HG02759 (cell line): ENCODE results near the gene HMGXB3.
A peak's percentile ranks its signal among the peaks of the same experiment; 100 is the strongest.

Experiments used
- ATAC-seq: cut with Tn5 transposase; IDR thresholded peaks from one replicate; pipeline ENCODE4 v1.9.1; 2021; ENCODE audit warnings: mild to moderate bottlenecking, moderate library complexity; ENCODE audit not compliant: unreplicated experiment

The HMGXB3 gene

DNA sequence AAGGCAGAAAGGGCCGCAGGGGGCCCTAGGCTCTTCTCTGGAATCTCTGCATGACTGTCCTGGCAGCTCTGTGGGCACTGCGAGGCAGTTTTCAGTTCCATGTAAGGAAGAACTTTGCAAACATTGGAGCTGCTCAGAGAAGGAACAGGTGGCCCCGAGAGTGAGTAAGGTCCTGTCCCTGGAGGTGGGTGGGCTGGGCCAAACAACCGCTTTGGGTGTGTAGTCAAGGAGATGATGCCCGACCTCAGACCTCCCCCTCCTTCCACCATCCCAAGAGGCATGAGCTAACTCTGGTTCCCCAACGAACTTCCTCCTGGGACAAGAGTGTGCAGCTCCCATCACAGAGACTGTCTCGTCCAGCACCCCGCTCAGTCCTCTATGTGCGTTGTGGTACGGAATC, 65.3 kb downstream of the HMGXB3 start:
- no peak for ATAC-seq

DNA sequence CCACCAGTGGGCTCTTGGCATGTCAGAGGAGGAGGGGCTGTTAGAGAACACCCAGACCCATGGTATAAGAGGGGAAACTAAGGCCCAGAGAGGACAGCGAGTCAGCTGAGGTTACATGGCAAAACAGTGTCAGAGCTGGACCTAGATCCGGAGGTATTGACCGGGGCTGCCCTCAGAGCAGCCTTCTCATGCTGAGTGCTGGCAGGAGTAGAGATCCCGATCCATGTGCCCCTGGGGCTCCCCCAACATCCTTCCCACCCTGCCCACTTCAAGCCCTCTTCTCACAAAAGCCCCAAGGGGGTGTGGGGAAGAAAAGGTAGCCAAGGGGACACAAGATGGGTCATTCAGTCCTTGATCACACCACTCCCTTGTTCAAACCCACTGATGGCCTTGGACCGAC, 65.9 kb downstream of the HMGXB3 start:
- ATAC-seq = no peak

GRCh38 chr5:150066901-150067396, 66.4 kb downstream of the HMGXB3 start:
- peak; percentile 67 for ATAC-seq

DNA sequence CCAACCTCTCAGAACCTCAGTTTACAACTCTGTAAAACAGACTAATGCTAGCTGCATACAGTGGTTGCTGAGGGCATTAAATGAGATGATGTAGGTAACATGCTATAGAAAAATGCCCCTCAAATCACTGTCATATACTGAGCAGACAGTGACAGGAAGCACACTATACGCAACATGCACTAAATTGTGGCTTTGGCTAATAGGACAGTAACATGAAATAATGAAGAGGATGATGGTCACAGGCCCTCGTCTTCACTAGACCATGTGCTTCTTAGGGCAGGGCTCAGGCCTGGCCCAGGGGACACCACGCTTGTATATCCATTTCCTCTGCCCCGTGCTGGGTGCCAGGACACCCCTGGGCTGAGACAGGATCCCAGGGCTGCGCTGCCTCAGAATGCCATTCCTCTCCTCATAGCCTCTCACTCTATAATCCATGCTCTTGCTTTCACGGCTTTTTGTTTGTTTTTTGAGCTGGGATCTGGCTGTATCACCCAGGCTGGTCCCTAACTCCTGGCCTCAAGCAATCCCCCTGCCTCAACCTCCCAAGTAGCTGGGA, 66.9 kb downstream of the HMGXB3 start:
- peak; percentile 19 for ATAC-seq

GRCh38 chr5:150068071-150068470, 67.5 kb downstream of the HMGXB3 start:
- ATAC-seq = no peak

GRCh38 chr5:150068472-150068871, 67.9 kb downstream of the HMGXB3 start:
- no peak for ATAC-seq

- ATAC-seq = no peak
Measured at GRCh38 chr5:150068961-150069645, 68.6 kb downstream of the HMGXB3 start.

GRCh38 chr5:150069672-150070627, 69.4 kb downstream of the HMGXB3 start:
- ATAC-seq = no peak

GRCh38 chr5:150070821-150071220, 70.3 kb downstream of the HMGXB3 start:
- ATAC-seq = no peak

- no peak for ATAC-seq
Measured at GRCh38 chr5:150073086-150073625, 72.6 kb downstream of the HMGXB3 start.

- no peak for ATAC-seq
Measured at GRCh38 chr5:150073677-150074076, 73.1 kb downstream of the HMGXB3 start.

DNA sequence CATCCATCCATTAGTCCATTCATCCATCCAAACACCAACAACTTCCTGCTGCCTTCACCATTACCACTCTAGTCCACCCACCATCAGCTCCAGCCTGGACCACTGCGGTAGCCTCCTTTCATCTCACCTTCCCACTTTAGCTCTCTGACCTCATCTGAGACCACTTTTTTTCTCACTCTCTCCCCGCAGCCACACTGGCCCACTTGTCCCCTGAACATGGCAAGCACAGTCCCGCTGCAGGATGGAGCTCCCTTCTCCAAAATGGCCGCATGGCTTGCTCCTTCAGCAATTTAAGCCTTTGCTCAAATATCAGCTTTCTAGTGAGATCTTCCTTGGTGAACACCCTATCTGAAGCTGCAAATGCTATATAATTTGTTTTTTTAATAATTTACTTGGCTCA, 74.7 kb downstream of the HMGXB3 start:
- ATAC-seq = no peak

GRCh38 chr5:150075806-150076205, 75.3 kb downstream of the HMGXB3 start:
- ATAC-seq = no peak

DNA sequence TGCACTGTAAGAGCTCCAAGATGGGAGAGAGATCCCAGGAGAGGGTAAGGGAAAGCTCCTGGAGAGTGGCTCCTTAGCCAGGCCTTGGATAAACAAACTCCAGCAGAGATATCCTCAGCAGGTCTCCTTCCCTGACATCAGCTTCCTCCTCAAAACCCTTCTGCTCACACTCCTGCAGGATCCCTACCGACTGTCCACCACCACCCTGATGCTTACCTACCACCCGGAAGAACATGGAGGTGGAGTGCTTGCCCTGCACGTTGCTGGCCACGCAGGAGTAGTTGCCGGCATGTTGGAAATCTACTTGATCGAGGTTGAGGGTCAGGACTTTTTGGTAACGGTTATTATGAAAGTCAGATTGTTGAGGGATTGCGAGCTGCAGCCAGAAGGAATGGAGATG, 76.5 kb downstream of the HMGXB3 start:
- no peak for ATAC-seq

DNA sequence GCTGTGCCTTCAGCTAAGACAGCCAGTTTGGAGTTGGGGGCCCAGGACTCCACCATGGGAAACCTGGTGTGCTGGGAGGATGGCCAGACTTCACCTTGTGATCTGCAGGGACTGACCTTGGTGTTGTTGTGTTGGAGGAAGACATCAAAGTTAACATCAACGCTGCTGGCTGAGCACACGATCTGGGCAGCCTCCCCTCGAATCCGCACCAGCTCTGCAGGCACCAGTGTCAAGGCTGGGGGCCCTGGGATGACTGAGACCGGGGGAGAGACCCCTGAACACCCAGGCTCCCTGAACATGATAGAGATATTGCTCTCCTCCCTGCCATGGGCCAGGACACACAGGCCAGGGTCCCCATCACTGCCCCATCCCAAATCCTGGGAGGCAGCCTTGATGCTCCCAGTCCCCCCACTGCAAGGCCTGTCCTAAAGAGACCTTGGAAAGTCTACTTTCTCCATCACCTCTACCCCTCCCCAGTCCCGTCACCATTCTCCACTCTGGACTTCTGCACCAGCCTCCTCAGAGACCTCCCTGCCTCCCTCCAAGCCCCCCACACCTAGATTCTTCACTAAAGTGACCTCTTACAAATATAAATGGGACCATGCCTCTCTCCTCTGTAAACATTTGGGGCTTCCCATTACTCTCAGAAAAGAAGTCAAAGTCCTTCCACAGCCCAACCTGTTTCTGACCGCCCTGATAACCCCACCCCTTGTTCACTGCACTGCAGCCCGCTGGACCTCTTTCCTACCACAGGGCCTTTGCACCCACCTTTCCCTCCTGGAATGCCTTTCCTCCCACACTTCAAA, 77.7 kb downstream of the HMGXB3 start:
- no peak for ATAC-seq

DNA sequence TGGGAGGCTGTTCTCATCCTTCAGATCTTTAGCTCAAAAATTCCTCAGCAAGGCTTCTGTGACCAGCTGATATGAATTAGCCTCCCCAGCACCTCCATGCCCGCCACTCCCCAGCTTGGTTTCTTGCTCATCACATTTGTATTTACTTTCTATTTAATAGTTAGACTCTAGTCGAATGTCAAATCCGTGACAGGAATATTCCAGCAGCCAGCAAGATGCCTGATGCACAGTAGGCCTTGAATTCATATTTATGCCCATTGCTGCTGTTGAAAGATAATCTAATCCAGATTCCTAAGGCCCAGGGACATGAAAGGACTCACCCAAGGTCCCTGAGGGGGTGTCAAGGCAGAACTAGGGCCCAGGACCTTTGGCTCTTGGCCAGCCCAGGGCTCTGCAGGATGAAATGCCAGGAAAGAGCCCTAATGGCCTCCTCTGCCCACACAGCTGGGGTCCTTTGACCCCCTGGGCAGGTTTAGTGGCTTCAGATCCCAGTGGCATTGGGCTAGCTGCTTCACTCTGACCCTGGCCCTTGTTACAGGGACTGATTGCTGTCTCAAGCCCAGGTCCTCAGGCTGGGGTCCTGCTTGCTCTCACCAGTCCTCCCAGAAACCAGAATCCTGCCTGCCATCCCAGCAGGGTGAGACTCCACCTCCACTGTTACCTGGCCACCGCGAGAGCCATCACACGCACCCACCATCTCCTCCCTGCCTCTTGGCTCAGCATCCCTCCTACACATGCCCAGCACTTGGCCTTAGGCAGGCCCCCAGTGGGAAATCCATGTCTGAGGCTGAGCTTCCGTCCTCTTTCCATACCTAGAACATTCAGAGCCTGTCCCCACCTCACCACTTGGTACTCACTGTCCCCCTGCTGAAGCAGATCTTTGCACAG, 78.5 kb downstream of the HMGXB3 start:
- ATAC-seq = no peak

- ATAC-seq = no peak
Measured at GRCh38 chr5:150079909-150080461, 79.4 kb downstream of the HMGXB3 start.

GRCh38 chr5:150080696-150081435, 80.3 kb downstream of the HMGXB3 start:
- ATAC-seq = no peak
